HK-2 (cell line): ENCODE results near the gene WFS1.

Source experiments
- DNase-seq: peaks from one replicate; pipeline ENCODE4 v3.0.0-alpha.2; 2018; ENCODE audit not compliant: unreplicated experiment

The WFS1 gene

DNA sequence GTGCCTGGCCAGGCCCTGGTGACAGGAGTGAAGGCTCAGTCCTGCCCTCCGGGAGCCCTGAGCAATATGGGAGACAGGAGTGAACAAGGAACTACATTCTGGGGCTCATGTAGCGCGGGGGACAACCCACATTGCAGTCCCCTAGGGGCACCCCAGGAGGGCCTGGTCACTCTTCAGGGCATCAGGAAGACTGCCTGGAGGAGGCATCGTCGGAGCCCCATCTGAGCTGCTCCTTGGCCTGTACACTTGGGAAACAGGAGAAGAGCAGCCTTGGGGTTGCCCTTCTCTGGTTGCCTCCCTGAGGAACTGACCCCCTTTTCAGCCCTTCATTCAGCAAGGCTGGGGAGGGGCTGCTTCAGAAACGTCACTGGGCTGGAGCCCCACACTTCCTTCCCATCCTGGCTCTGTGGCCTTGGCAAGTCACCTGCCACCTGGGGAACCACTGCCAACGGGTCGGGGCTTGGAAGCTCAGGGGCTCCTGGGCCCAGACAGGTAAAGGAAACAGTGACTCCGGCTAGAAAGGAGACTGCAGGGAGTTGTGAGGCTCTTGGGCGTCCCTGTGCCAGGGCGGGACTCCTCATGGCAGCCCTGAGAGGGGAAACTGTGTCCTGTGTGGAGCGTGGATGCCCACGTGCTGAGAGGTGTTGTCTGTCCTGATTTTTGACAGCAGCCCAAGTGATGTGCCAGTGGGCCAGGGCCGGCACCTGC lies 10.1 kb downstream of the WFS1 start:
- no peak for DNase-seq

DNA sequence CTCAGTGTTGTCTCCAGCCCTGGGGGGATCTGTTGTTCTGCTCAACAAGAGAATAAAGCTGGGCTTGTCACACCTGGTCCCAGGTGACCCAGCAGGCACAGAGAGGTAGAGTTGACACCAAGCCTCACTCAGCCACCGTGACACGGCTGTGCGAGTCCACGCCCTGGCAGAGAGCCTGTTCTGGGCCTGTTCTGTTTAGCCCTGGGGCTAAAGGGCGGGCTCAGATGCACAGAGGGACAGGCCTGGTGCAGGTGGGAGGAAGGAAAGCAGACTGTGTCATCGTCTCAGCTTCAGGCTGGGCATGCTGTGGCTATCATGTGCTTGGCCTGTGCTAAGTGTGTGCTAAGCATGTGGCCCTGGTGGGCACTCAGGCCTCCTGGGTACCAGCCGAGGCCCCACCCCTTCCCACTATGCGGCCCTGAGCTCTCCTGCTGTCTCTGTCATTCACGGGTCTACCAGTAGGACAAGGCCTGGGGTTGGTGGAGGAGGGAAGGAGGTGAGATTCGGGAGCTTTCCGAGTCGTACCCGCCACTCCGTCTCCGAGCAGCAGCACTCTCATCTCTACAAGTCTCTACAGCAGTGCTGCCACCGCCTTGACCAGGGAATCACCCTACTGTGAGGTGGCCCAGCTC lies 10.8 kb downstream of the WFS1 start:
- no peak for DNase-seq

DNA sequence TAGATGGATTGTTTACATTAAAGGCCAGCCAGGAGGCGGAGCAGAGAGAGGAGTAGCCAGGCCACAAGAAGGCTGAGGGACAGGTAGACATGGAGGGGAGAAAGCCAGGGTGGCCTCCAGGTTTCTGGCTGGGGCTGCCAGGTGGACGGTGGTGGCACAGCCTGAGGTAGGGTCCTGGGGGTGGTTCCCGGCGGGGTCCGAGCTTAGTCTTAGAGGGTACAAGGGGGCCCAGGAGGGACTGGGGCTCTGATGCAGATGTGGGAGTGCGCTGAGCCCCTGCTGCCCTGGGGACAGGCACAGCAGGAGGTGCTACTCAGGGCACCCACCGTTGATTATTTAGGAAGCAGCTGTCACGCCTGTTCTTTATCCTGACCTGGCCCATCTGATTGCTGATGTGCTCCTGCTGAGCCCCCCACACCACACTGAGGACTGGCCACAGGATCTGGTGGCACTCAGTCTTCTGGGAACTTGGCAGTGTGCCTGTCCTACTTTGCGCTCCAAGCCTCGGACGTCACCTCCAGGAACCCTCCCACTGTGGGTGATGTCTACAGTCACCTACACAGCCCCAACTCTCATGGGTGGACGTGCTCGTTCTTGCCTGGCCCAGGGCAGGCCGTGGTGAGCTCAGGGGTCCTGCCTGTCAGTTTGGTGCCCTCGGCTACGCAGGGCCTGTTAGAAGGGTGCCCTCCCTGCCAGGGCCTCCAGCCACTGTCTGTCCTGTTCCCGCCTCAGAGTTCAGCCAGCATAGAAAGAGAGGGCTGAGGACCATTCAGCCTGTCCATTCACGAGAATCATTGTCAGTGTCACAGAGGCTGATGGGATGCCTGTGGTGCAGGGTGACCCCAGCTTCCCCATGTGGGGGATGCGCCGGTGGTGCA lies 12.0 kb downstream of the WFS1 start:
- DNase-seq, result no peak

DNA sequence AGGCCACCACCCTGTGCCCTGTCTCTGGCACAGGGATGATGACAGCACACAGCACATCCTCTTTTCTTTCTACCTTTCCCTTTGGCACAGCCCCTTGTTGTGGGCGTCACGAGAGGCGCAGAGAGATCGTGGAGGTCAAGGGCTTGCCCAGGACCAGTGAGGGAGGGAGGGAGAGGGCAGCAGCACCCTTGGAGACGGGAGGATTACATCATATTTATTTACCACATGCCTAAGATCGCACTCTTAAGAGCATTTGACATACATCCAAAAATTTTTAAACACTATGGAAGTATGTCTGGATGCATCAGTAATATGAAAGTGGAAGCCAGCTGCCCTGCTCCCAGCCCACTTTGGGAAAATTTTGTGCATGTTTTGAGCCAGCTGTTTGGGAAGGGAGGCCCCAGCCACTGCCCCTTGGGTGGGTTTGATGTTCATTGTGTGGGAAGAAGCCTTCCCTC lies 12.7 kb downstream of the WFS1 start:
- no peak for DNase-seq

DNA sequence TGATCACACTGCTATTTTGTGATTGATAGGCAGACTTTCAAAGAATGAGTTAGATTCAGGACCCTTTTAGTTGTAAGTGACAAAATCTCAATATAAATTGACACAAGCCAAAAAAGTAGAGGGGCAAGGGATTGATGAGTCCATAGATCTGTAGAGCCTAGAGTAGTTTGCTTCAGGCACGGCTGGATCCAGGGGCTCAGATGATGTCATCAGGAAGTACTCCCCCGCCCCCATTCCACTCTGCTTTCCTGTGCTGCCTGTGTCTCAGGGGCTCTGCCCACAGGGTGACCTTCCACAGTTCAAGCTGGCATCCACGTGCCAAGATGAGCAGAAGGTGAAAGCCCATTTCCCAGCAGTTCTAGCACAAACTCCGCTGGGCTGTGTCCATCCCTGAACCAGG lies 13.6 kb downstream of the WFS1 start:
- no peak for DNase-seq

DNA sequence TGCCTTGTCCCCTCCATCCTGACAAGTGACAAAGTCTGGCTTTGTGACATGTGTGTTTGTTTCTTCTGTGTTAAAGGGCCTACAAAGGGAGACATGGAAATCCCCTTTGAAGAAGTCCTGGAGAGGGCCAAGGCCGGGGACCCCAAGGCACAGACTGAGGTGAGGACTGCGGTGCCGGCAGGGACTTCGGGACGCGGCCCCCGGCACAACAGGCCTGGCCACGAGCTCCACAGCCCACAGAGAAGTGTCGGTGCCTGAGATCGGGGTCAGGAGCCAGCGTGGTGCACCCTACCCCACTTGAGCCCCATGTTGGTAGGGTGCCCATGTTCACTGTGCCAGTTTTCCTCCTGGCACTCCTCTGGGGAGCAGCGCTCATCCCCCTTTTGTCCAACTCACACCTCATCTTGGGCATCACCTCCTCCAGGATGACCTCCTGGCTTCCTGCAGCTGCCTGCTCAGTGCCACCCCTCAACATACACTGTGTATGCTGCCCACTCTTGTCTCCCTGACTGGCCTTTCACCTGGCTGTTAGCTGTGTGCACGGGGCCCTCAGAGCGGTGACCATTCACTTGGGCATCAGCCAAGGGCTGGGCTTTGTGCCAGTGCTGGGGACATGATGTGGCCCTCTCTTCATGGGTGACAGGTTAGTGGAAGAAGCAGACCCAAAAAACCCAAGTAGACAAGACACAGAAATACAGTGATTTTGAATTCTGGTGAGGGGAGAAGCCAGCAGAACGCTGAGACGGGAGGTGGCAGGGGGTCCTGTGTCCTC lies 17.6 kb downstream of the WFS1 start:
- DNase-seq, result no peak

DNA sequence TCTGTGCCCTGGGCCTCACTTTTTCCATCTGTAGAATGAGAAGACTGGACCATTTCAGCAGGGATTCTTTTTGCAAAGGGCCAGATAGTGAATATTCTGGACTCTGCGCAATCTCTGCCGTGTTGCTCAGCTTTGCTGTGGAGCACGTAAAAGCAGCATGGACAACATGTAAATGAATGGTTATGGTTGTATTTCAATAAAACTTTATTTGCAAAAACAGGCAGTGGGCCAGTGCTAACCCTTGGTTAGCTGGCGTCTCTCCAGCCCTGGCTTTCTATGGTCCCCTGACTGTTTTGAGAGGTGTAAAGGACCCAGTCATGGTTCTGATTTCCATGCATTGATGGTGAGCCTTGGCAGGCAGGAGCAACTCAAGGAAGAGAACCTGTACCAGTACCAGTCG lies 18.7 kb downstream of the WFS1 start:
- no peak for DNase-seq

DNA sequence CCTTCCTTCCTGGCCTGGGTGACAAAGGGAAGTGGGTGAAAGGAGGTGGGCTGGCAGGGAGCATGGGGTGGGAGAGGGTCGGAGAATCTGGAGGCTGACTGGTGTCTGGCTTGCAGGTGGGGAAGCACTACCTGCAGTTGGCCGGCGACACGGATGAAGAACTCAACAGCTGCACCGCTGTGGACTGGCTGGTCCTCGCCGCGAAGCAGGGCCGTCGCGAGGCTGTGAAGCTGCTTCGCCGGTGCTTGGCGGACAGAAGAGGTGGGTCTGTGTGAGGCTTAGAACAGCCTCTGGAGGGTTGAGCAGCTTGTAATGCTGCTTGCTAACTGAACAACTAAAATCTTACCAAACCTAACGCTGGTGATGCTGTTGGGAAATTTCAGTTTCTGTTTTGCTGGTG lies 19.2 kb downstream of the WFS1 start:
- no peak for DNase-seq

DNA sequence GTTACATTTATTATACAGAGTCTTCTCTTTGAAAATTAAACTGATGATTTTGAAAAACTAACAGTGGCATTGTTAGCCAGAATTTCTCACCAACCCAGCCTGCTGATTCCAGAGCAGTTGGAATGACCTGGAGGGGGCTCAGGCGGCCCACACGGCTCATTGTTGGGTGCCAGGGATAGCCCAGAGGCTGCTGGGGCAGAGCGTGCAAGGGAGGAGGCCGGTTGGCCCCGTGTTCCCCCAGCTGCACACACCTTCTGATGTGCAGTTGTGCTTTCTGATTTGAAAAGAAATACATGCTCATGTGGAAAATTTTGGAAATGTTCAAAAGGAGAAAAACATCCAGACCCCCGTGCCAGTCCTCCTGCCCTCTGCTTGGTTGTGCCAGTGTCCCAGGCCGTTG lies 20.6 kb downstream of the WFS1 start:
- DNase-seq, result no peak

DNA sequence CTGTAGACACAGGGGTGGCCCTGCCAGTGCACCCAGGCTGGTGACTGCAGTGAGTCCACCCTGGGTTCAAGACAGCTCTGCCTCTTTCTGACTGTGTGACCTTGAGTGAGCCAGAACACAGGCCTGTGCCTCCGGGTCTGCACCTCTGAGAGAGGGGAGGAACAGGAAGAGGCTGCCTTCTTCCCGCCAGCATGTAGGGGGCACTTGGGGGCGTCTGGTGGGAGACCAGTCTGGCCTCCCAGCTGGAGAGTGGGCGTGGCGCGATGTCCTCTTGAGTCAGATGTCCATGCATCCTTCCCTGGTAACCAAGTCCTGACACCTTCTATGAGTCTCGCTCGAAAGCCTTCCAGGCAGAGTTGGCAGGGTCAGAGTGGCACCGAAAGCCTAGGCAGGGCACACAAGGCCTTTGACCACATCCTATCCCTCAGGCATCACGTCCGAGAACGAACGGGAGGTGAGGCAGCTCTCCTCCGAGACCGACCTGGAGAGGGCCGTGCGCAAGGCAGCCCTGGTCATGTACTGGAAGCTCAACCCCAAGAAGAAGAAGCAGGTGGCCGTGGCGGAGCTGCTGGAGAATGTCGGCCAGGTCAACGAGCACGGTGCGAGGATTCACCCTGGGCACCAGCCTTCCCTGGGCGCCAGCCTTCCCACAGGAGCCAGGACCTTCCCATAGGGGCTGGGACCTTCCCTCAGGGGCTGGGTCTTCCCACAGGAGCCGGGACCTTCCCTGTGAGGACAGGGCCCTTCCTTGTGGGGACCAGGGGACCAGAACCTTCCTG lies 21.3 kb downstream of the WFS1 start:
- no peak for DNase-seq

DNA sequence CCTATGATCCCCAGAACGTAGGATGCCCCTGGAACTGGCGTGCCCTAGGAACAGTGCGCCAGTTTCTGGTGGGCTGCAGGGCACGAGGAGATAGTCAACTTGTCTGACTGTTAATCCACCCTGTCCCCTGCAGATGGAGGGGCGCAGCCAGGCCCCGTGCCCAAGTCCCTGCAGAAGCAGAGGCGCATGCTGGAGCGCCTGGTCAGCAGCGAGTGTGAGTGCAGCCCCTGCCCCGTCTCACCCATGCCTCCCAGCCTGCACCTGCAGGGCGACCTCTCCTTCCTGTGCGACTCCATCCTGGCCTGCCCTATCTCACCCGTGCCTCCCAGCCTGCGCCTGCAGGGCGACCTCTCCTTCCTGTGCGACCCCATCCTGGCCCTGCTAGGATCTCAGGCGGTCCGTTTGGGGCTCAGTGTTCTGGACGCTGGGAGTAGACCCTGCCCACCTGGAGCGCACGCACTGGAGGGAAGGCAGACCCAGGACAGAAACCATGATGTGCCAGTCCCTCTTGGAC lies 22.2 kb downstream of the WFS1 start:
- DNase-seq, result no peak

DNA sequence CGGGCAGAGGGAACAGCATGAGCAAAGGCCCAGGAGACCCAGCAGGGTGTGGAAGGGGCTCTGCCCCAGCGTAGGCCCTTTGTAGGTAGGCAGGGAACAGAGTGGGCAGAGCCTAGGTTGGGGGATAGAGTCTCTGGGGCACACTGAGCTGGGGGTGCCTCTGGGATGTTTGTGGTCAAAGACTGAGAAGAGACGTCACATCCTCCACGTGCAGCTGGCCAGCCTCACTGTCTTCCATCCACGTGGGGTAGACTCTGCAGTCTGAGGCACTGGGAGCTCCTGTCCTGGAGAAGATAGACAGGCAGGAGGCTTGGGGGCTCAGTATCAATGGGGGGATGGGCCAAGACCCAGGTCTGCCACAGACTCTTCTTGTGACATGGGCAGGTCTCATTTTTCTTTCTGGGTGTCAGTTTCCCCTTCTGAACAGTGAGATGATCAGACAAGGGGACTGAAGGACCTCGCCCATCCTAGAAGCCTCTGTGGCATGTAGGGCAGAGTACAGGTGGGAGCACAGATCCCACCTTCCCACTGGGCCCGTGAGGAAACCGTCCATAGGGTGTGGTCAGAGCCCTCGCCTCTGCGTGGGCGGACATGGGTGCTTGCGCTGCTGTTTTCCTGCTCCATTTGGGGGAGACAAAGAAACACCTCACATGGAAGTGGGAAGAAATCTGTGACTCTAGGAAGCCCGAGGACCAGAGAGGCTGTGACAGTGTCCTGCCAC lies 22.9 kb downstream of the WFS1 start:
- no peak for DNase-seq

DNA sequence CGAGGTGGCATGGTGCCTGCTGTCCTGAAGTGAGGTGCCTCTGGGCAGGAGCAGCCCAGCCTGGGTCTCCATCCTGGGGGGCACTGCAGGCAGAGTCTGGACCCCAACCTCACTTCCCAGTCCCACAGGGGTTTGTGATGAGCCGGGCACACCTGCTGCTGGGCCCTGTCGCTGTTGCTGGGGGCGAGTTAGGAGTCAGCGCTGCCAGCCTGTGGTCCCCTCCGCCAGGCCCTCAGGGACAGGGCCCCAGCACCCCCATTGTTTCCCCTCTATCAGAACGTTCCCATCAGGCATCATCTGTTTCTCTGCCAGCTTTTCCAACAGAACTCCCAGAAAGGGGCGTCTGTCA lies 23.4 kb downstream of the WFS1 start:
- no peak for DNase-seq

DNA sequence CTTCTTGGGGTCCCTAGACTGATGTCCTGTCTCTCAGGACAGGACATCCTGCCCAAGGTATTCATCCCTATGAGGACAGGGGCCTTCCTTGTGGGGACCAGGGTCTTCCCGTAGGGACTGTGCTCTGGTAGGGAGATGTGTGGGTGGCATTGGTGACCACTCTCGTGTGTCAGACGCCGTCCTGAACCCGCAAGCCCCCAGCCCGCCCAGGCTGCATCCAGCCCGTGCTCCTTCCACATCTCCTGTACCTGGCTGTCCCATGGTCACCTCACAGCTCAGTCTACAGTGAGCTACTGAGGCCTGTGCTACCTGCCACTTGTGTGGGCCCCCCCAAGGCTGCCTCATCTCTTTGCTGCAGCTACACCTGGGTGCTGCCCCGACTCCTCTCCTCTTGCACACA lies 24.0 kb downstream of the WFS1 start:
- no peak for DNase-seq

DNA sequence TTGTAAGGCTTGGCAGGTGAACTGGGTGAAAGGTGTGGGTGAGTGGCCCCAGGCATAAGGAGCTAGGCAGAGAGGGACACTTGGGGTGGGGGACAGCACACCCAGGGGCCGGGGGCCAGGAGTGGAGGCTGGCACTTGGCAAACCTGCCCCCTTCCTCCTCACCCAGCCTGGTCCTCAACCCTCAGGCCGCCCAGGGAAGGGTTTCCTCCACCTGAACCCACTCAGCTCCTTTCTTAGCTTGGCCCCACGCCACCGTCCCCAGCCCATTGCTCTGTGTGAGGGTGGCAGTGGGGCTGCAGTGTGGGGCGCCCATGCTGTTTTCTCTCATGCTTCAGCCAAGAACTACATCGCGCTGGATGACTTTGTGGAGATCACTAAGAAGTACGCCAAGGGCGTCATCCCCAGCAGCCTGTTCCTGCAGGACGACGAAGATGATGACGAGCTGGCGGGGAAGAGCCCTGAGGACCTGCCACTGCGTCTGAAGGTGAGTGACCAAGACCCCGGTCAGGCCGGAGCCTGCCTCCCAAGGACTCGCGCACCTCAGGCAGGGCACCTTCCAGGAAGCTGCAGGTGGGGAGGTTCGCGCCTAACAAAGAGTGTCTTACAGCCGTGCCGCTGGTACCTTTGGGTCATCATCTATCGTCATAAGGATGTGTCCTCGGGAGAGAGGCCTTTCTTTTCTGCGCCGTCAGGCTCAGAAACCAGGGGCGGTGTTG lies 25.2 kb downstream of the WFS1 start:
- DNase-seq, result no peak

DNA sequence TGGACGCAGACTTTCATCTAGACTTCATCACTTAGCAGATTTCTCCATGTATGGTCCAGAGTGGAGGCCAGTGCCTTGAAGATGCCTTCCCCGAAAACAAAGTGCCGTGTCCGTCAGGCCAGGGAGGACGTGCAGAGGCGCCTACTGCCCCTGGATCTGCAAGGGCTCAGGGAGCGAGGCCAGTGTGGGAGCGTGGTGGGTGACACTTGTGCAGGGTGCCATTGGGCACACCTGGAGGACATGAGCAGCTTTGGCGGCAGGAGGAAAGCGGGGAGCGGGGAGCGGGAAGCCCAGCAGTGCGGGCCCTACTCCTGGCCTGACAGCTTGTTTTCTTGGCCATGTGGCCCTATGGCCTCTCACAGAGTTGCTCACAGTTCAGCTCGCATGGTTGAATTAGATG lies 25.8 kb downstream of the WFS1 start:
- no peak for DNase-seq

DNA sequence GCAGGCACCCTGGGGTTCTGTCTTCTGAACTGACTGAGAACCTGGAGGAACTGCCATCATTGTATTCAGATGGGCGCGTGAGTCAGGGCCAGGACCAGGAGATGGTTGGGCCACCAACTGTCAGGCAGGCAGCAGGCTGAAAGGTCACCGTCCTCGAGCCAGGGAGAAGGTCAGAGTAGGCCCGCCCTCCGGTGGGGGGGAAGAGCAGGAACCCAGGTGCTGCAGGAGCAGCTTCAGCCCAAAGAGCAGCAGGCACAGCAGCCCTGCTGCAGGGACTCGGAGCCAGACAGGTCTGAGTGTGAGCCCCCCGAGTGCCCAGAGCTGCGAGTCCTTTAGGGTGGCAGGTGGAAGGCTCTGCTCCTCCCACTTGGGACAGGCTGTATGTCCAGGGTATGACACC lies 26.4 kb downstream of the WFS1 start:
- no peak for DNase-seq

DNA sequence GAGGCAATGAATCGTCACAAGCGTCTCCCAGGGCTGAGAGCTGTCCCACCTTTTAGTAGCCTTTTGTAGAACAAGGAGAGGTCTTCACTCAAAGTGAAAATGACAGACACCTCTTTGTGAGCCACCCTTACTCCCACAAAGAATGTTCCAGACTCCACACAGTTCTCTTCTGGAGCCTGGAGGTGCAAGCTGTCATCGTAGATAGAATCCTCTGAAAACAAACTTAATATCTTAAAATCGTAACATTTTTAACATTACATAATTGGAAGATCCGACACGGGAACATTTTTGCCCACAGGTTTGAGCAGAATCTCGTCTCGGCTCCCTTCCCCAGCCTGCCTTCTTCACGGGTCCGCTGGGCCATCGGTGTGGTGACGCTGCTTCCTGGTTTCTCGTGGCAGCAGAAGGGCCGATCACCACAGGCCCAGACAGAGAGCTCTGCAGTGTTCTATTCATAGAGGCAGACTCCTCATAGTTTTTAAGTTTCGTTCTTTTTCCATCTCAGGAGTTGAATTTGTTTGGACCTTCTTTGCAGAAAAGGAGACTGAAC lies 27.7 kb downstream of the WFS1 start:
- no peak for DNase-seq

DNA sequence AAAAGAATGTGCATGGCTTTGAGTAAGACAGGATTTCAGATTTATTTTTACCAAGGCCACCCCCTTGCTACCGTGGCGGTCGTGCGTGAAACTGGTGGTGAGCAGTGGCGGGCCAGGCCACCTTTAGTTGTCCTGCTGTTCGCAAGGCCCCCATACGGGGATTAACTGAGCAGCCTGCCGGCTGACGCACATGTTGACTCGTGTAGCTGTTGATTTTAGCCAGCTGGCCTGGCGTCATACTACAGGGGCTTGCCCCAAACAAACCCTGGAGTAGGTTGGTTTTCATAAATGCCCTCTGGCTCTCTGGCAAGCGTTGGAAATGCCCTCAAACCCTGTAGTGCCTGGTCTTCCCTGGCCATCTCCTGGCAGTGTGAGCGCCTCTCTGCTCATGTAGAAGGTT lies 28.4 kb downstream of the WFS1 start:
- no peak for DNase-seq

DNA sequence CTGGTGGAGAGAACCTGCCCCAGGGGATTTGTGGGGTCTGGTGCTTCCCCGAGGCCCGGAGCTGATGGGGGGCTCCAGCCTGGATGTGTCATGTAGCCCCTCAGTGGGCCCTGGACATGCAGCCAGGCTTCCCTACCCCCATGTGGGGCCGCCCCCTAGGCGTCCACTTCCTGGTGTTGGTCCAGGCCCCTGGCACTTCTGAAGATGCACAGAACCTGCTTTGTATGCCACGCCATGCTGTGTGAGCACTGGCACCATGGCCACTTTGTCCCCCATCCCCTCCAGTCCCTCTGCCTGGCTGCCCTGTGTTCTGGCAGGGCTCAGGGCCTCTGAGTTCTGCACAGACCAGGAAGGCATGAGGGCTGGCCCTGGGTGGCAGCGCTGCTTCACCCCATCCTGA lies 29.2 kb downstream of the WFS1 start:
- no peak for DNase-seq
